GM18858 (cell line): ENCODE results near the gene CELSR2.

Experiments used
- ATAC-seq: cut with Tn5 transposase; IDR thresholded peaks from one replicate; pipeline ENCODE4 v1.9.1; 2021; ENCODE audit not compliant: unreplicated experiment

CELSR2 gene

DNA sequence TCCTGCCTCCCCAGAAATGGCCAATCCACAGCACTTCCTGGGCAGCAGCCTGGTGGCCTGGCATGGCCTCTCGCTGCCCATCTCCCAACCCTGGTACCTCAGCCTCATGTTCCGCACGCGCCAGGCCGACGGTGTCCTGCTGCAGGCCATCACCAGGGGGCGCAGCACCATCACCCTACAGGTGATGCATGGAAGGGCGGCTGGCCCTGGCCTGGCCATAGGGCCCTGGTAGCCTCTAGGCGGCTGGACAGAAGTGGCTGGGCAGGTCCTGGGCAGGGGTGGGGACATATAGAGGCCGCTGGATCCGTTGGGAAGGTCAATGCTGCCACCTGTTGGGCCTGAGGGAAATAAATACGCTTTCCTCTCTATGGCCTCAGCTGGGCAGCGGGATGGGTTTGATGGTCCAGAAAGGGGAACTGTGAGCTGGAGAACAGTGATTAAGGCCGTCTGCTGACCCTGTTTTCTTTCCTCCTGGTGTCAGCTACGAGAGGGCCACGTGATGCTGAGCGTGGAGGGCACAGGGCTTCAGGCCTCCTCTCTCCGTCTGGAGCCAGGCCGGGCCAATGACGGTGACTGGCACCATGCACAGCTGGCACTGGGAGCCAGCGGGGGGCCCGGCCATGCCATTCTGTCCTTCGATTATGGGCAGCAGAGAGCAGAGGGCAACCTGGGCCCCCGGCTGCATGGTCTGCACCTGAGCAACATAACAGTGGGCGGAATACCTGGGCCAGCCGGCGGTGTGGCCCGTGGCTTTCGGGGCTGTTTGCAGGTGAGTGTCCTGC lies 14.4 kb downstream of the CELSR2 start:
- ATAC-seq, result peak; percentile 47

- no peak for ATAC-seq
Observed at GRCh38 chr1:109264379-109264755, 15.0 kb downstream of the CELSR2 start.

DNA sequence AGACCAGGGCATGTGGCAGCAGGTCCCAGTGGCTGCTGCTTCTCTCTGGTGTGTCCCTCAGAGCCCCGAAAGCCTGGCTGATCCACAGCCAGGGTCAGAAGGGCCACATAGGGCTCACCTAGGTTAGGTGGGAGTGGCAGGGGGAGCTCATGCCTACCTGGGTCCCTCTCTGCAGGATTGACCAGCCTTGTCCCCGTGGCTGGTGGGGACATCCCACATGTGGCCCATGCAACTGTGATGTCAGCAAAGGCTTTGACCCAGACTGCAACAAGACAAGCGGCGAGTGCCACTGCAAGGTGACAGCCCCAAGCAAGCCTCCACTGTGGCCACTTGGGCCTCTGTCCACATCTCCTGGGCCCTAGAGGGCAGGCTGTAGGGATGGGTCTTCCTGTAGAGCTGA lies 15.7 kb downstream of the CELSR2 start:
- ATAC-seq, result no peak

DNA sequence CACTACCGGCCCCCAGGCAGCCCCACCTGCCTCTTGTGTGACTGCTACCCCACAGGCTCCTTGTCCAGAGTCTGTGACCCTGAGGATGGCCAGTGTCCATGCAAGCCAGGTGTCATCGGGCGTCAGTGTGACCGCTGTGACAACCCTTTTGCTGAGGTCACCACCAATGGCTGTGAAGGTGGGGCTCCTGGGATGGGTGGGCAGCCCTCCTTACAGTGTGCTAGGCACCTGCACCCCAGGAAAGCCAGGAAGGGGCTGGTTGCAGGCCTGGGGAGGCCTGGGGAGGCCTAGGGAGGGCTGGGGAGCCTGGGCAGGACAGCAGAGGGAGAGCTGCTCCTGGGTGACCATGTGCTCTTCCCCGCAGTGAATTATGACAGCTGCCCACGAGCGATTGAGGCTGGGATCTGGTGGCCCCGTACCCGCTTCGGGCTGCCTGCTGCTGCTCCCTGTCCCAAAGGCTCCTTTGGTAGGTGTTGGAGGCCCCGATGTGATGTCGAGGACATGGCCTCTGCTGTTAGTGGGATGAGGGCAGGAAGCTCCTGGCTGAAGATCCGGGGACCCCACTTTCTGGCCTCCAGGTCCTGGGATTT lies 16.5 kb downstream of the CELSR2 start:
- no peak for ATAC-seq

DNA sequence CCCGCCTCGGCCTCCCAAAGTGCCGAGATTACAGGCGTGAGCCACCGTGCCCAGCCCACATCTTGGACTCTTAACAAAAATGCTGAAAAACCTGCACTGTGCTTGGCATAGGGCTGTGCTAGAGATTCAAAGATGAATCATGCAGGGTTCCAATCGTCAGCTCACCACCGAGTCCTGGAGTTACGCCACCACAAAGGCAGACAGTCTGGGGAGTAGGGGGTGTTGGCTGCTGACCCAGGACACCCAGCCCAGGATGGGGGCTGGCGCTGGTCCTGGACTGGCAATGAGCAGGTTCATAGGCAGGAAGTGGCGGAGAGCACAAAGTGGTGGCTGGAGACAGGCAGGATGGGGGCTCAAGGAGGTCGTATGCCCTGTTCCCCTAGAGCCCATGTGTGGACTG lies 17.6 kb downstream of the CELSR2 start:
- no peak for ATAC-seq

DNA sequence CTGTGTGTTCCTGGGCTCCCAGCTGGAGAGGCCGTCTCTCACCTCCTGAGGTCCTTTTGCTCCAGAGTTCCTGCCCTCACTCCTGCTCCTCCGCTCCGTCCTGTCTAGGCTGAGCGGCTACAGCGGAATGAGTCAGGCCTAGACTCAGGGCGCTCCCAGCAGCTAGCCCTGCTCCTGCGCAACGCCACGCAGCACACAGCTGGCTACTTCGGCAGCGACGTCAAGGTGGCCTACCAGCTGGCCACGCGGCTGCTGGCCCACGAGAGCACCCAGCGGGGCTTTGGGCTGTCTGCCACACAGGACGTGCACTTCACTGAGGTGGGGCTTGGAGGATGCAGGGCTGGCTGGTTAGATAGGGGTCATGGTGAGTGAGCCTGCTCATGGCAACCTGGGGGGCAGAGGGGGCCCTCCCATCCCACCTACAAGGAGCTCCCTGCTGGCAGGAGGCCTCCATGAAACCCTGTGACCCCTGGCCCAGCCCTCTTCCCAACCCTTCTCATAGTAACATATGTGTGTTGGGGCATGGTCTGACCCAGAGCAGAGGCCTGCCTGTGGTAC lies 18.5 kb downstream of the CELSR2 start:
- ATAC-seq, result no peak

GRCh38 chr1:109268431-109269211 lies 19.3 kb downstream of the CELSR2 start:
- no peak for ATAC-seq

- ATAC-seq, result no peak
Observed at GRCh38 chr1:109269212-109269980, 20.1 kb downstream of the CELSR2 start.

GRCh38 chr1:109269981-109270622 lies 20.8 kb downstream of the CELSR2 start:
- ATAC-seq, result no peak

GRCh38 chr1:109270623-109271317 lies 21.4 kb downstream of the CELSR2 start:
- ATAC-seq, result no peak

DNA sequence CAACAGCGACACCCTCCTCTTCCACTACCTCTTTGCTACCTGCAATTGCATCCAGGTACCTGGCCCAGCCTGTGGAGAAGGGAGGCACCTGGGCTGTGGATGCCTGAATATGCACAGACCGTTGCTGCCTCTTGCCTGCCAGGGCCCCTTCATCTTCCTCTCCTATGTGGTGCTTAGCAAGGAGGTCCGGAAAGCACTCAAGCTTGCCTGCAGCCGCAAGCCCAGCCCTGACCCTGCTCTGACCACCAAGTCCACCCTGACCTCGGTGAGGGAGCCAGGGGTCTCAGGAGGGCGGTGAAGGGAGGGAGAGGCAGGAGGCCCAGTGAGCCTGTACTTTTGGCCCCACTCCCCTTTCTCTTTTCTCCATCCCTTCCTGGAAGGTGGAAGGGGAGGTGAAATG lies 22.1 kb downstream of the CELSR2 start:
- no peak for ATAC-seq

- no peak for ATAC-seq
Observed at GRCh38 chr1:109272021-109272799, 22.9 kb downstream of the CELSR2 start.

DNA sequence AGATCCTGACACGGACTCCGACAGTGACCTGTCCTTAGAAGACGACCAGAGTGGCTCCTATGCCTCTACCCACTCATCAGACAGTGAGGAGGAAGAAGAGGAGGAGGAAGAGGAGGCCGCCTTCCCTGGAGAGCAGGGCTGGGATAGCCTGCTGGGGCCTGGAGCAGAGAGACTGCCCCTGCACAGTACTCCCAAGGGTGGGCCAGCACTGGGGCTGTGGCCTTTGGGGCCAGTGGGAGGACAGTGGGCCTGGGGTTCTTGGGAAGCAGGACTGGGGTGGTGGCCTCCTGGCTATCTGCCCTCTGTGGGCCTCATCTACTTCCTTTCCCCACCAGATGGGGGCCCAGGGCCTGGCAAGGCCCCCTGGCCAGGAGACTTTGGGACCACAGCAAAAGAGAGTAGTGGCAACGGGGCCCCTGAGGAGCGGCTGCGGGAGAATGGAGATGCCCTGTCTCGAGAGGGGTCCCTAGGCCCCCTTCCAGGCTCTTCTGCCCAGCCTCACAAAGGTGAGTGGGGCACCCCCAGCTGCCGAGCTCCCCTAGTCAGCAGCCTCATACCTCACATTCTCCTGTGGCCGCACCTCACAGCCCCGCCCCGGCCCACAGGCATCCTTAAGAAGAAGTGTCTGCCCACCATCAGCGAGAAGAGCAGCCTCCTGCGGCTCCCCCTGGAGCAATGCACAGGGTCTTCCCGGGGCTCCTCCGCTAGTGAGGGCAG lies 23.6 kb downstream of the CELSR2 start:
- no peak for ATAC-seq

DNA sequence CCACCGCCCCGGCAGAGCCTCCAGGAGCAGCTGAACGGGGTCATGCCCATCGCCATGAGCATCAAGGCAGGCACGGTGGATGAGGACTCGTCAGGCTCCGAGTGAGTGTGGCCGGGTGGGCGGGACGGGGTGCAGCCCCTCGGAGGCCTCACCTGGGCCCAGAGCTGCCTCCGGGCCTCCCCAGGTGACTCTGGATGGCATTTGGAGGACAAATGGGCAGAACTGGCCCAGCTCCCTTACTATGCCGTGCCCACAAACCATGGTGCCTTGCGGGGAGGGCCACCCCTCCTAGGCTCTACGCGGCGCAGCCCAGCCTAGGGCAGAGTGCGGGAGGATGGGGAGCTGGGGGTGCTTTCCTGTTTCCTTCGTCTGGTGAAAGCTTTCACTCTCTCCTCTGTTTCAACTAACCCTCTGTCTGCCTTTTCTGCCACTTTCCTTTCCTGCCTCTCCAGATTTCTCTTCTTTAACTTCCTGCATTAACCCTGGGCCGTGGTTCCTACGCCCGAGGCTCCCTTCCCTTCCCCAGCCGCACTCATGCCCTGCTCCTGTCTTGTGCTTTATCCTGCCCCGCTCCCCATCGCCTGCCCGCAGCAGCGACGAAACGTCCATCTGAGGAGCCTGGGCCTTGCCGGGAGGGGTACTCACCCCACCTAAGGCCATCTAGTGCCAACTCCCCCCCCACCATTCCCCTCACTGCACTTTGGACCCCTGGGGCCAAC lies 24.4 kb downstream of the CELSR2 start:
- ATAC-seq, result no peak

GRCh38 chr1:109274533-109275476 lies 25.5 kb downstream of the CELSR2 start:
- no peak for ATAC-seq

GRCh38 chr1:109275706-109276345 lies 26.5 kb downstream of the CELSR2 start:
- no peak for ATAC-seq
